Skeletal muscle tissue (tissue), 4 donors: ENCODE data around the gene ATG12. TPM values are rescaled to one million over a fixed set of nuclear protein-coding genes. Genes with fewer than 3 reads are reported as not detected.
"Not testable (repeated sequence)": the region's sequence is repeated elsewhere in the genome, so short reads cannot be mapped to it uniquely, and the experiment has no call there.

ENCODE experiments used
- H3K27ac ChIP-seq: one replicate; pipeline ENCODE4 v1.7.0; 2013; ENCODE audit warnings: mild to moderate bottlenecking, low read depth, low read length, inconsistent platforms
- H3K27me3 ChIP-seq, 3 donors: one replicate each; pipeline ENCODE4 v1.7.0; 2013; ENCODE audit warnings: low read length in 3 of 3; ENCODE audit not compliant: control insufficient read depth in 3 of 3, insufficient read depth in 3 of 3
- H3K36me3 ChIP-seq, 3 donors: one replicate each; pipeline ENCODE4 v1.7.0; 2013; ENCODE audit warnings: low read length in 3 of 3; ENCODE audit not compliant: control insufficient read depth in 3 of 3, insufficient read depth in 3 of 3
- H3K4me1 ChIP-seq, 3 donors: one replicate each; pipeline ENCODE4 v1.7.0; 2013; ENCODE audit warnings: low read length in 3 of 3, mild to moderate bottlenecking in 3 of 3; ENCODE audit not compliant: control insufficient read depth in 3 of 3, insufficient read depth in 3 of 3
- H3K4me3 ChIP-seq, 3 donors: one replicate each; pipeline ENCODE4 v1.7.0; 2013; ENCODE audit warnings: low read length in 3 of 3
- H3K9ac ChIP-seq, 3 donors: one replicate each; pipeline ENCODE4 v1.7.0; 2013; ENCODE audit warnings: low read length in 3 of 3, mild to moderate bottlenecking in 3 of 3, moderate library complexity in 2 of 3, low read depth in 1 of 3
- H3K9me3 ChIP-seq, 3 donors: one replicate each; pipeline ENCODE4 v1.7.0; 2013; ENCODE audit warnings: low read length in 3 of 3; ENCODE audit not compliant: control insufficient read depth in 3 of 3
- total RNA-seq: library from RNA; depleted of rRNA; stranded (reverse); fragments of >200 nt; gene quantifications from one replicate; pipeline ENCODE4 v1.2.3, GENCODE V29; 2014
- donor health status: Osteomylitis.

ATG12 gene
- total RNA-seq, 1 donor from 2014 or later = 26.1 TPM

DNA sequence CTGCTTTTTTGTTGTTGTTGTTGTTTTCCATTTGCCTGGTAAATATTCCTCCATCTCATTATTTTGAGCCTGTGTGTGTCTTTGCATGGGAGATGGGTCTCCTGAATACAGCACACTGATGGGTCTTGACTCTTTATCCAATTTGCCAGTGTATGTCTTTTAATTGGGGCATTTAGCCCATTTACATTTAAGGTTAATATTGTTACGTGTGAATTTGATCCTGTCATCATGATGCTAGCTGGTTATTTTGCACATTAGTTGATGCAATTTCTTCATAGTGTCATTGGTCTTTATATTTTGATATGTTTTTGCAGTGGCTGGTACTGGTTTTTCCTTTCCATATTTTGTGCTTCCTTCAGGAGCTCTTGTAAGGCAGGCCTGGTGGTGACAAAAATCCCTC is 16.4 kb downstream of the ATG12 start:
- not testable (repeated sequence) for H3K9ac ChIP-seq, H3K4me1 ChIP-seq, H3K9me3 ChIP-seq, H3K27ac ChIP-seq, H3K4me3 ChIP-seq, H3K27me3 ChIP-seq
- peaks cover 0 to 19% (median 2%) of the 10 kb centered on the region in 3 donors for H3K36me3 ChIP-seq

DNA sequence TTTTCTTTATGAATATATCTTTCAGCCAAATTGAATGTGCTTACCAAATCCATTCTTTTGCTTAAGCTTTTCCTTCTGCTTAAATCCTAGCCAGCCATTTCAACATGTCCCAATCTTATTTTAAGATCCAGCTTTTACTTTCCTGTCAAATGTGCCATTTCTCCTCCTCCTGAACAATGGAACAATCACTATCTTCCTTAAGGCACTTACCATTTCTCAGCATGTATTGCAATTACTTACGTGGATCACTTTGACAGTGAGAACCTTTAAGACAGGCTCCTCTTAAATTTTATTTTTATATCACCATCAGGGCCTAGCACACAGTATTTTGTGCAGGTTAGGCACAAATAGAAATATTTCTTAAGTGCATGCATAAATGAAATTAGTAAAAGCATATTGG is 20.5 kb downstream of the ATG12 start:
- Histone ChIP-seq H3K9me3 (no peaks in the 10 kb centered on the region), H3K36me3 (no peaks in the 10 kb centered on the region), H3K4me3 (no peak overlapping the region), H3K27me3 (peaks cover 11 to 16% (median 13%) of the 10 kb centered on the region in 3 donors), H3K9ac (no peak overlapping the region), H3K27ac (no peak overlapping the region), H3K4me1 (peaks cover 3 to 10% (median 7%) of the 10 kb centered on the region in 3 donors)

DNA sequence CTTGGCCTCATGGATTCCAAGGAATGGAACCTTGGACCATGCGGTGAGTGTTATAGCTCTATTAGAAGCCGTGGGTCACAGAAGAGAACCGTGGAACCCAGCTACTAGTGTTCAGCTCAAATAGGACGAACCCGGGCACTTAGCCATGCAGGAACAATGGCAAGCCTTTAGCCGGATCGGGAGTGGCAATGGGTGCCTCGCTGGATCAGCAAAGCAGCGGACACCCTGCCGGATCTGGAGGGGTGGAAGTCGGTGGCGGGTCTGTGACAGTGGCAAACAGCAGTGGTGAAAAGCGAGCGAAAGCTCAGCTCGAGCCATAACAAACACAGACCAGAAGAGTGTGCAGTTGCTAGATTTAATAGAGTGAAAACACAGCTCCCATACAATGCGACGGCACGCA is 22.5 kb downstream of the ATG12 start:
- Histone ChIP-seq H3K27ac (no peak overlapping the region), H3K9me3 (no peaks in the 10 kb centered on the region), H3K36me3 (no peaks in the 10 kb centered on the region), H3K27me3 (peaks cover 25 to 34% (median 30%) of the 10 kb centered on the region in 3 donors), H3K9ac (no peak overlapping the region), H3K4me3 (no peak overlapping the region), H3K4me1 (peaks cover 3 to 16% (median 12%) of the 10 kb centered on the region in 3 donors)

DNA sequence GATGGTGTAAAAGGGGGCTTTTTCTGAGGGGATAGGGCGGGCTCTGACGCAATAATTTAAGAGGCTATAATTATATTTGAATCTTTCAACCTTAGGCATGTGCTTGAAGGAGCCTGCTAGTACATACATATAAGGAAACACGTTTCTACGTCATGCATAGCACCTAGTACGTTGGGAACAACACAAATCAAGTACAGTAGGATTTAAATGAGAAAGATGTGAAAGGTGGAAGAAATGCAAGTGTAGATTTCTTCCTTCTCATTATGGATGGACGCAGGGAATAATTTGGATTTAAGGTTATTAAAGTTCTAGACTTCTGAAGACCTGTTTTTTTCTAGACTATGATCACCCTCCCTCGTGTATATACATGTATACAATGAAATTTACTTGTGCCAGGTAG is 24.0 kb downstream of the ATG12 start:
- peaks cover 25 to 38% (median 31%) of the 10 kb centered on the region in 3 donors for H3K27me3 ChIP-seq
- peak overlapping the region in 1 of 3 donors; percentile 77 for H3K4me3 ChIP-seq

DNA sequence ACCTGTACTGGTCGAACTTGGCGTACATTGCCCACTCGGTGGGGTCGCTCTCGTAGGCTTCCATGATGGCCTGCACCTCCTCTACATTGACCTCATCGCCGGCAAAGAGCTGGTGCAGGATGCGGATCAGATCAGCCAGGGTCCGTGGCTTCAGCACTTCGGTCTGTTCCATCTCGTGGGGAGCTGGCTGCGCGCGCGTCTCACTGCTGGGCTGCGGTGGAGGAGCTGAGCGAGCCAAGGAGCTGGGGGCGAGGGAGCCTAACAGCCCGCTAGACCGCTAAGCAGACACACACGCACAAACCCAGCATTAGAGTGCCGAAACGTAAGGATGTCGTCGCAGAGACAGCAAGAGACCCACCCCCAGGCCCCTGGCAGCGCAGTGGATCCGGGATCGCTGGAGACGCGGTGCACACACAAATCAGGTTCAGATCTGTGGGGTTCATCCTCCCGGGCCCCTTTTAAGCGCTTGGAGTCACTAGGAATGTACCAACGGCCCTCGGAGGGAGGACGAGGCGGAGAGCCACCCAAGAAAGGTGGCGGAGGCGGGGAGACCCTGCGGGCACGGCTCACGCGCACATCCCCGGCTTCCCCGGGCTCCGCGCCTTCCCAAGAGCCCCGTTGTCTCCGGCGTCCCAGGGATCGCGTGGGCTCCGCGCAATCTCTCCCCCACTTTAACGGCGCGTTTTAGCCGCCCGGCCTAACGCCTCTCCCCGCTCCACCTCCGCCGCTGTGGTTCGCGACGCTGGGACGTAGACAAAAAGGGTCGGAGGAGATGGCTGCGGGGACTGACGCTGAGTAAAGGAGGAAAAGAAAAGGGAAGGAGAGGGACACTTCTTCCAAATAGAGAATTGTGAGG is 24.9 kb downstream of the ATG12 start, which contains the start of gene CDO1:
TSS of gene CDO1 (minus strand) at position 434 of the 856 bp plus-strand sequence. CDS start at position 172, 262 bp downstream.
- no peak within 1 kb of the TSS for H3K27ac ChIP-seq
- H3K4me1 ChIP-seq = peaks cover 3 to 16% (median 12%) of the 10 kb centered on the region in 3 donors
- peak within 1 kb of the TSS; percentile 52 to 68 (median 63) for H3K9ac ChIP-seq
- peaks cover 25 to 40% (median 31%) of the 10 kb centered on the region in 3 donors for H3K27me3 ChIP-seq
- H3K9me3 ChIP-seq = no peaks in the 10 kb centered on the region
- peak within 1 kb of the TSS; percentile 75 to 78 (median 77) for H3K4me3 ChIP-seq
- no peaks in the 10 kb centered on the region for H3K36me3 ChIP-seq

More for the DNA sequence above, 24.0 kb downstream of the ATG12 start:
- Histone ChIP-seq H3K9me3 (no peaks in the 10 kb centered on the region), H3K36me3 (no peaks in the 10 kb centered on the region), H3K4me1 (peaks cover 3 to 16% (median 12%) of the 10 kb centered on the region in 3 donors), H3K9ac (no peak overlapping the region), H3K27ac (no peak overlapping the region)

DNA sequence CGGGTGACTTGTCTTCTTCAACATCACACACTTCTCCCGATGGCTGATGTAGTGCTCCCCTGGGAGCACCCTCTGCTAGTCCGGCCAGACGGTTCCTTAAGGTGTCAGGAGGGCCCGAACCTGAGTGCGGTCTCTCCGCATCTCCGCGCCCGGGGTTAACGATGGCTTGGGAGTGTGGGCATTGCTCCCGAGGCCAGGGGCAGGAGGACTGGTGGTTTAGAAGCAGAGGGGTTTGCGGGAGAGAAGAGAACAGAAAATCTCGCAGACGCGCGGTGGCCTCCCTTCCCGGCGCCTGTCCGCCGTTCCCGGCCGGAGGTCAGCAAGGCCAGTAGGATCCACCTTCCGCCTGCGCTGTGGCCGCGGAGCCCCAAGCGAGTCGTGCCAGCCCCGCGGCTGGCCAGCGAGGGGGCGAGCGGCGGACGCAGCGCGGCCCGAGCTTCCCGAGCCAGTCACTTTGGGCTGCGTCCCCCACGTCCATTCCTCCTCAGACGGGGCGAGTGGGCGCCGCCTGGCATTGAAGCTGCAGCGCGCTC is 25.6 kb downstream of the ATG12 start:
- peak overlapping the region; percentile 14 to 68 (median 63) for H3K9ac ChIP-seq
- no peak overlapping the region for H3K27ac ChIP-seq
- H3K27me3 ChIP-seq = peaks cover 25 to 40% (median 31%) of the 10 kb centered on the region in 3 donors

DNA sequence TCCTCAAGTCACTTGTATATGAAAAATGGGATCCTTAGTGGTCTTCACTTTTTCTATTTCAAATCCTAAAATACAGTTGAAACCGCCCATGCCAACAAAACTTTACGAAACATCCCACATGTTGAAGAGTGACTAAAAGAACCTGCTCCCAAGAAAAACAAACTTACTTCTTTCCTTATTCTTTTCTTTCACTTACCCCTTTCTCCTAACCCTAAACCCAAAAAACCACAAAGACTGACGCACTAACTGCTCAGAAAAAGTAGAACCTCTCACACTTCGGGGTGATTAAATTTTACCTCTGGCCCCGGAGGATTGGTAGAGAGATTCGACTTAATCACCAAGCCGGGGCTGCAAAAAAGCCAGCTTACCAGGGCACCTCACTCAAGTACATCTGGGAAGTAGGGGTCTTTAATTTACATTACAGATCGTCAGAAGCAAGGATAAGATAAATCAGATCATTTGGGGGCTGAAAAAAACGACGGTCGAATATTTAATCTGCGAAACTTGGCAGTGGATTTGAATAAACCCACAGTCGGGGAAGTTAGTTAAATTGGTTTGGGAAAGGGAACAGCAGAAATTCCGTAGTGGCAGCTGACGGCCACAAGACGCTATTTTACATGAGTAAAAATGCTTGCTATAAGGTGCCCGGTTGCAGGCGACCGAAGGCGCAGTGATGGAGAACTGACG is 26.2 kb downstream of the ATG12 start:
- Histone ChIP-seq H3K4me1 (peaks cover 3 to 16% (median 12%) of the 10 kb centered on the region in 3 donors), H3K27ac (no peak overlapping the region), H3K4me3 (peak overlapping the region; percentile 75 to 78 (median 77)), H3K27me3 (peaks cover 25 to 40% (median 31%) of the 10 kb centered on the region in 3 donors), H3K36me3 (no peaks in the 10 kb centered on the region), H3K9me3 (no peaks in the 10 kb centered on the region), H3K9ac (no peak overlapping the region)

More for the DNA sequence above, 25.6 kb downstream of the ATG12 start:
- Histone ChIP-seq H3K36me3 (no peaks in the 10 kb centered on the region), H3K4me3 (peak overlapping the region; percentile 75 to 78 (median 77)), H3K9me3 (no peaks in the 10 kb centered on the region), H3K4me1 (peaks cover 3 to 16% (median 12%) of the 10 kb centered on the region in 3 donors)

DNA sequence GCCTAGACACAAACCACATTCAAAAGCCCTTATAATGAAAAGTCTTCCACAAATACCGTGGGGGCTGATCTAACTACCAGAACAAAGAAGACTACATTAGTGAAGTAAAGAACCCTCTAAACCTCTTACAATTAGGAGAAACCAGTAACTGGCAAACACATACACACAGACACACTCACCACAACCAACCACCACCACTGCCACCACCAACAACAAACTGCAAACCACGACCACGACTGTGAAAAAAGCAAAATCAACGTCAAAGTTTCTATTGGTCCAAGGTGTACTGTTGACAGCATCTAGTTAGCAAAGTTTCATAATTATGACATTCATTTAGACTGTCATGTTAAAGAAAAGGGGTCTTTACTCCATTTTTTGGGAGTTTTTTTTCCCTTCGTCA is 27.6 kb downstream of the ATG12 start:
- Histone ChIP-seq H3K36me3 (no peaks in the 10 kb centered on the region), H3K4me1 (peaks cover 3 to 16% (median 12%) of the 10 kb centered on the region in 3 donors), H3K27ac (no peak overlapping the region), H3K9ac (no peak overlapping the region), H3K9me3 (no peaks in the 10 kb centered on the region), H3K27me3 (peaks cover 21 to 38% (median 31%) of the 10 kb centered on the region in 3 donors), H3K4me3 (no peak overlapping the region)

DNA sequence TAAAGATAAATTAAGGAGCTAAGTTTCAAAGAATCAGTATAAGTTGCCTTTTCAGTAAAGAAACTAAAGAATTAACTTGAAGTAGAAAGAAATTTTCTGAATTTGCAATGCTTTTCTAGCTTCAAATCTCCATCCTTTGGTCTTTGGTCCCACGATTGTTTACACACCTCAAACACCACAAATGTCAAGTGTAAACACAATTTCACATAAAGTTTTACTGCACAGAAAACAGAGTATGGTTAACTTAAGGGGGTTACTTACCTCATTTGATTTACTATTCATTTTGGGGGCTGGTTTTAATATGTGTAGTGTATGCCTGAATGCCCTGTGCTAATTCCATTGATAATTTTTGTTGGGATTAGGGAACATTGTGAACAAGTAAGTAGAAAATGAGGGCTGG is 29.0 kb downstream of the ATG12 start:
- Histone ChIP-seq H3K4me3 (no peak overlapping the region), H3K9ac (no peak overlapping the region), H3K27me3 (peaks cover 19 to 38% (median 31%) of the 10 kb centered on the region in 3 donors), H3K36me3 (no peaks in the 10 kb centered on the region), H3K4me1 (peaks cover 3 to 16% (median 12%) of the 10 kb centered on the region in 3 donors), H3K9me3 (no peaks in the 10 kb centered on the region), H3K27ac (no peak overlapping the region)
